Endothelial cell of coronary artery (primary cell): Measurements from ENCODE around the gene RSAD2. TPM values are rescaled to one million over a fixed set of nuclear protein-coding genes. Genes with fewer than 3 reads are reported as not detected.

ENCODE experiments used
- total RNA-seq: library from RNA; depleted of rRNA; stranded (reverse); fragments of >200 nt; gene quantifications from 2 replicates; pipeline ENCODE4 v1.2.3, GENCODE V29; 2014

RSAD2 gene
- 0.19 and 0.36 TPM in 2 replicates for total RNA-seq

GRCh38 chr2:6877402-6878304 is at the start of gene RSAD2:
RSAD2 (plus strand) TSS chr2:6877777; CDS start chr2:6877801, 24 bp downstream.

GRCh38 chr2:6865346-6866274 is 12.0 kb upstream of the RSAD2 start, which contains the start of gene CMPK2:
CMPK2 (minus strand) TSS chr2:6865907; CDS start chr2:6865696, 211 bp downstream.

GRCh38 chr2:6917071-6917760 is 39.6 kb downstream of the RSAD2 start, which contains the start of gene RNF144A:
RNF144A (plus strand) TSS chr2:6917412; CDS start chr2:6996927, 79,515 bp downstream.

Other genes starting within 250 kb of the RSAD2 start
- gene CMPK2, start 11.9 kb upstream of the RSAD2 start, total RNA-seq: 1.1 and 1.5 TPM in 2 replicates
- gene RNF144A, start 39.6 kb downstream of the RSAD2 start, total RNA-seq: 6.8 and 9.6 TPM in 2 replicates